ENCODE measurements around the gene RABGAP1L. TPM values are rescaled to one million over a fixed set of nuclear protein-coding genes. Genes with fewer than 3 reads are reported as not detected.

The RABGAP1L gene
- total and polyA plus RNA-seq, 7 experiments from 2014 or later, result 38.4 to 97.4 (median 55.1) TPM

DNA sequence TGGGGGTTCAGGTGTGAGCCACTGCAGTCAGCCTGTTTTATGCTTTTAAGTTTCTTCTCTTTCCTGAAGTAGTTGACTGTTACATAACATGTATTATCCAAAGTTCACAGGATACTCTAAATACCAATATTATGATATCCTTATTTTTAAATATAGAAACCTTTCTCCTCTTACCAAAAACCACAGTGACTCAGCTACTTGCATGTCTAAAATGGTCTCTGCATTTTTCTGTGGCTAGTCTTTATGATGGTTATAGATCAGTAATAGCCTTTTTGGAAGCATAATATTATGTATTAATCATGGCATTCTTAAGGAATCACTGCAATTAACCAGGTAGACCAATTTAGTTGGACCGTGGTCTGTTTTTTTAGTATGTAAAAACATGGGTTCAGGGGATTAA is 629.7 kb downstream of the RABGAP1L start:
- H3K27ac Mint-ChIP-seq, result no peak overlapping the region
- ATAC-seq, result no peak
- H3K9me3 Mint-ChIP-seq, result no peaks in the 10 kb centered on the region
- Histone ChIP-seq H3K36me3 (ENCODE audit: control insufficient read depth in 2 of 3, insufficient read depth in 3 of 3, low read length in 3 of 3) (no peaks in the 10 kb centered on the region), H3K27ac (ENCODE audit: low read depth, low read length) (no peak overlapping the region), H3K9me3 (ENCODE audit: control insufficient read depth in 2 of 3, low read length in 3 of 3) (no peaks in the 10 kb centered on the region), H3K4me3 (ENCODE audit: low read length) (no peak overlapping the region), H3K4me1 (ENCODE audit: control insufficient read depth in 2 of 2, insufficient read depth in 2 of 2, low read length in 2 of 2) (peaks cover 0 to 9% of the 10 kb centered on the region in 2 donors), H3K27me3 (ENCODE audit: control insufficient read depth in 2 of 2, insufficient read depth in 2 of 2, low read length in 2 of 2) (no peaks in the 10 kb centered on the region)
- ChIA-PET CTCF (no interaction called here), POLR2A (interaction anchor here (0.6 kb wide), 1 partner anchor 83 kb away, joined by 6 read pairs; no protein-coding TSS in a partner anchor)
- peaks cover 0 to 2% (median 0%) of the 10 kb centered on the region in 5 donors for H3K27me3 Mint-ChIP-seq
- intact Hi-C loops (cut with micrococcal nuclease), result no loop called here
- no peak overlapping the region for H3K4me3 Mint-ChIP-seq
- peaks cover 0 to 8% (median 0%) of the 10 kb centered on the region in 5 donors for H3K36me3 Mint-ChIP-seq
- no peak for DNase-seq
- H3K4me1 Mint-ChIP-seq, result peaks cover 6 to 21% (median 11%) of the 10 kb centered on the region in 7 donors

GRCh38 chr1:174789399-174789798 is 630.1 kb downstream of the RABGAP1L start:
- DNase-seq (no peak), ATAC-seq (no peak)
- Histone ChIP-seq H3K4me1 (ENCODE audit: control insufficient read depth in 2 of 2, insufficient read depth in 2 of 2, low read length in 2 of 2) (peaks cover 0 to 9% of the 10 kb centered on the region in 2 donors), H3K27me3 (ENCODE audit: control insufficient read depth in 2 of 2, insufficient read depth in 2 of 2, low read length in 2 of 2) (no peaks in the 10 kb centered on the region), H3K4me3 (ENCODE audit: low read length) (no peak overlapping the region), H3K27ac (ENCODE audit: low read depth, low read length) (no peak overlapping the region), H3K36me3 (ENCODE audit: control insufficient read depth in 2 of 3, insufficient read depth in 3 of 3, low read length in 3 of 3) (no peaks in the 10 kb centered on the region), H3K9me3 (ENCODE audit: control insufficient read depth in 2 of 3, low read length in 3 of 3) (no peaks in the 10 kb centered on the region)
- Mint-ChIP-seq H3K4me1 (peaks cover 6 to 21% (median 11%) of the 10 kb centered on the region in 7 donors), H3K27ac (no peak overlapping the region), H3K36me3 (peaks cover 0 to 4% (median 0%) of the 10 kb centered on the region in 5 donors), H3K27me3 (peaks cover 0 to 2% (median 0%) of the 10 kb centered on the region in 5 donors), H3K4me3 (no peak overlapping the region), H3K9me3 (no peaks in the 10 kb centered on the region)
- CTCF ChIA-PET, result interaction anchor here (0.6 kb wide), 1 partner anchor 11 kb away, joined by 3 read pairs; no protein-coding TSS in a partner anchor
- intact Hi-C loops (cut with micrococcal nuclease), result no loop called here
- POLR2A ChIA-PET, result interaction anchor here (0.6 kb wide), 1 partner anchor 83 kb away, joined by 6 read pairs; no protein-coding TSS in a partner anchor

DNA sequence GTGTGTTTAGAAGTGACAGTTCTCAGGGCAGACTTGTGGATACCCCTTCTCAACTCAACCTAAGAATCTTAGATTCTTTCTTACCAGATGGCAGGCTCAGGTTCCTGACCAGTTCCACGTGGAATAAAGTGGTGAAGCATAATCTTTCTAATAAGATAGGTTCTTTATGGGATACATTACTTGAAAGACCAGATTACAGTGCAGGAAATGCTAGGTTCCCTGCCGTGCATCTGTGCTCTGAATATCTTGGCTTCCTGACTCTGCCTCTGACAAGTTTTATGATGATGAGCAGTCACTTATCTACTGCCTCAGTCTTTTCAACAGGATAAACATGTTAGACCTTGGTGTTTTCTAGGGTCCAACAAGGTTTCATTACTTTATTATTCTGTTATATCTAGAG is 632.5 kb downstream of the RABGAP1L start:
- no peaks in the 10 kb centered on the region for H3K9me3 Mint-ChIP-seq
- H3K36me3 Mint-ChIP-seq, result no peaks in the 10 kb centered on the region
- H3K27me3 Mint-ChIP-seq, result peaks cover 0 to 2% (median 0%) of the 10 kb centered on the region in 5 donors
- POLR2A ChIA-PET, result interaction anchor here (1.1 kb wide), 1 partner anchor 9 kb away, joined by 4 read pairs; no protein-coding TSS in a partner anchor
- no peaks in the 10 kb centered on the region for H3K9me3 ChIP-seq (ENCODE audit: control insufficient read depth in 2 of 3, low read length in 3 of 3)
- CTCF ChIA-PET, result no interaction called here
- H3K4me1 ChIP-seq (ENCODE audit: control insufficient read depth in 2 of 2, insufficient read depth in 2 of 2, low read length in 2 of 2), result peaks cover 0 to 9% of the 10 kb centered on the region in 2 donors
- peaks cover 6 to 20% (median 11%) of the 10 kb centered on the region in 7 donors for H3K4me1 Mint-ChIP-seq
- ATAC-seq (no peak), DNase-seq (no peak)
- peak overlapping the region in 1 of 9 donors; percentile 6 for H3K27ac Mint-ChIP-seq
- H3K4me3 Mint-ChIP-seq, result no peak overlapping the region
- H3K36me3 ChIP-seq (ENCODE audit: control insufficient read depth in 2 of 3, insufficient read depth in 3 of 3, low read length in 3 of 3), result no peaks in the 10 kb centered on the region
- H3K27ac ChIP-seq (ENCODE audit: low read depth, low read length), result no peak overlapping the region
- H3K27me3 ChIP-seq (ENCODE audit: control insufficient read depth in 2 of 2, insufficient read depth in 2 of 2, low read length in 2 of 2), result no peaks in the 10 kb centered on the region
- no peak overlapping the region for H3K4me3 ChIP-seq (ENCODE audit: low read length)
- intact Hi-C loops (cut with micrococcal nuclease), result loop anchor here in 1 of 2 donors (1.0 kb wide), 1 partner anchor 7 kb away; no protein-coding TSS in a partner anchor

GRCh38 chr1:174794861-174795260 is 635.5 kb downstream of the RABGAP1L start:
- ChIA-PET CTCF (interaction anchor here (1.1 kb wide), 1 partner anchor 204 kb away, joined by 4 read pairs; no protein-coding TSS in a partner anchor), POLR2A (interaction anchor here (0.8 to 1.3 kb wide), 2 partner anchors 205 to 228 kb away, joined by 3 read pairs; partner anchors contain the start of genes CACYBP and MRPS14)
- Mint-ChIP-seq H3K27ac (peak overlapping the region in 1 of 9 donors; percentile 1), H3K36me3 (peaks cover 0 to 2% (median 0%) of the 10 kb centered on the region in 5 donors), H3K27me3 (no peaks in the 10 kb centered on the region), H3K4me1 (peaks cover 6 to 18% (median 11%) of the 10 kb centered on the region in 7 donors), H3K9me3 (no peaks in the 10 kb centered on the region), H3K4me3 (no peak overlapping the region)
- Histone ChIP-seq H3K36me3 (ENCODE audit: control insufficient read depth in 2 of 3, insufficient read depth in 3 of 3, low read length in 3 of 3) (no peaks in the 10 kb centered on the region), H3K27ac (ENCODE audit: low read depth, low read length) (no peak overlapping the region), H3K27me3 (ENCODE audit: control insufficient read depth in 2 of 2, insufficient read depth in 2 of 2, low read length in 2 of 2) (no peaks in the 10 kb centered on the region), H3K4me3 (ENCODE audit: low read length) (no peak overlapping the region), H3K9me3 (ENCODE audit: control insufficient read depth in 2 of 3, low read length in 3 of 3) (no peaks in the 10 kb centered on the region), H3K4me1 (ENCODE audit: control insufficient read depth in 2 of 2, insufficient read depth in 2 of 2, low read length in 2 of 2) (peaks cover 0 to 9% of the 10 kb centered on the region in 2 donors)
- intact Hi-C loops (cut with micrococcal nuclease), result no loop called here
- ATAC-seq (no peak), DNase-seq (no peak)

DNA sequence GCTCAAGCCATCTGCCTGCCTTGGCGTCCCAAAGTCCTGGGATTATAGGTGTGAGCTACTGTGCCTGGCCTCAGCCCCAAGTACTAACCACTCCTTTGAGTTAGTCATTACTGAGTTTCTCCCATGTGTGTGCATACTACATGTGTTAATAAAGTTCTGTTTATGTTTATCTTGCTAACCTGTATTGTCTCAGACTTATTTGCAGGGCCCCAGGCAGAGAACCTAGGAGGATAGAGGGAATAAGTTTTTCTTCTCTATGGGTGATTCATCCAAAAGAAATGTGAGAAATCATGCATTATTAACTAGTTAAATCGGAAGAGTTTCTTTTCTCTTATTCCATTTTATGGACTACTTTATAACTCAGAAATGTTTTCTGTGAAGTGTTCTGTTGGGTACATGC is 636.5 kb downstream of the RABGAP1L start:
- H3K4me1 Mint-ChIP-seq, result peaks cover 6 to 18% (median 11%) of the 10 kb centered on the region in 7 donors
- Histone ChIP-seq H3K27ac (ENCODE audit: low read depth, low read length) (no peak overlapping the region), H3K4me3 (ENCODE audit: low read length) (no peak overlapping the region), H3K36me3 (ENCODE audit: control insufficient read depth in 2 of 3, insufficient read depth in 3 of 3, low read length in 3 of 3) (no peaks in the 10 kb centered on the region), H3K27me3 (ENCODE audit: control insufficient read depth in 2 of 2, insufficient read depth in 2 of 2, low read length in 2 of 2) (no peaks in the 10 kb centered on the region), H3K9me3 (ENCODE audit: control insufficient read depth in 2 of 3, low read length in 3 of 3) (no peaks in the 10 kb centered on the region), H3K4me1 (ENCODE audit: control insufficient read depth in 2 of 2, insufficient read depth in 2 of 2, low read length in 2 of 2) (peaks cover 6 to 12% of the 10 kb centered on the region in 2 donors)
- DNase-seq, result no peak
- H3K36me3 Mint-ChIP-seq, result peaks cover 0 to 2% (median 0%) of the 10 kb centered on the region in 5 donors
- no peak for ATAC-seq
- ChIA-PET CTCF (interaction anchor here (1.1 kb wide), 1 partner anchor 203 kb away, joined by 4 read pairs; no protein-coding TSS in a partner anchor), POLR2A (interaction anchor here (0.7 kb wide), 1 partner anchor 201 kb away, joined by 3 read pairs; no protein-coding TSS in a partner anchor)
- no peak overlapping the region for H3K4me3 Mint-ChIP-seq
- H3K9me3 Mint-ChIP-seq, result no peaks in the 10 kb centered on the region
- no peaks in the 10 kb centered on the region for H3K27me3 Mint-ChIP-seq
- intact Hi-C loops (cut with micrococcal nuclease), result no loop called here
- no peak overlapping the region for H3K27ac Mint-ChIP-seq

DNA sequence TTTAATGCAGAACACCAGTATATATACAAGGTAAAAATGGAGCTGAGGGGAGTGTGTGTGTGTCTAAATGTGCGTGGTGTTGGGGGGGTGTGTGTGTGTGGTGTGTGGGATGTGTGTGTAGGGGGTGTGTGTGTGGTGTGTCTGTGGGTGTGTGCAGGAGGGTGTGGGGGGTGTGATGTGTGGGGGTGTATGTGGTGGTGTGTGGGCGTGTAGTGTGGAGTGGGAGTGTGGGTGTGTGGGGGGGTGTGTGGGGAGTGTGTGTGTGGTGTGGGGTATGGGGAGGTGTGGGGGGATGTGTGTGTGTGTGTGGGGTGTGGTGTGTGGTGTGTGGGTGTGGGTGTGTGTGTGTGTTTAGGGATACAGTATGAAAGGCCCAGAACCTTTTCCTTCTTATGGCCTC is 638.1 kb downstream of the RABGAP1L start:
- Histone ChIP-seq H3K9me3 (ENCODE audit: control insufficient read depth in 2 of 3, low read length in 3 of 3) (no peaks in the 10 kb centered on the region), H3K27ac (ENCODE audit: low read depth, low read length) (no peak overlapping the region), H3K4me3 (ENCODE audit: low read length) (no peak overlapping the region), H3K4me1 (ENCODE audit: control insufficient read depth in 2 of 2, insufficient read depth in 2 of 2, low read length in 2 of 2) (peaks cover 7 to 9% of the 10 kb centered on the region in 2 donors), H3K27me3 (ENCODE audit: control insufficient read depth in 2 of 2, insufficient read depth in 2 of 2, low read length in 2 of 2) (no peaks in the 10 kb centered on the region), H3K36me3 (ENCODE audit: control insufficient read depth in 2 of 3, insufficient read depth in 3 of 3, low read length in 3 of 3) (no peaks in the 10 kb centered on the region)
- Mint-ChIP-seq H3K4me1 (peaks cover under 1 to 7% (median 4%) of the 10 kb centered on the region in 7 donors), H3K9me3 (no peaks in the 10 kb centered on the region), H3K36me3 (peaks cover 0 to 2% (median 0%) of the 10 kb centered on the region in 5 donors), H3K27me3 (no peaks in the 10 kb centered on the region), H3K27ac (peak overlapping the region in 3 of 9 donors; percentile 26 to 70 (median 26)), H3K4me3 (no peak overlapping the region)
- intact Hi-C loops (cut with micrococcal nuclease), result no loop called here
- POLR2A ChIA-PET, result interaction anchor here (3.4 kb wide), 1 partner anchor 202 kb away, joined by 66 read pairs; the partner anchor contains the start of gene CACYBP
- ATAC-seq (no peak), DNase-seq (no peak)
- CTCF ChIA-PET, result interaction anchor here (0.7 to 1.2 kb wide), 2 partner anchors 21 to 535 kb away, joined by 3 to 7 read pairs; no protein-coding TSS in a partner anchor

All from naive thymus-derived CD4-positive, alpha-beta T cell (primary cell).